Inferior parietal cortex (tissue), 1 donor: ENCODE measurements around the gene ENTPD6.
"Not testable (repeated sequence)": the region's sequence is repeated elsewhere in the genome, so short reads cannot be mapped to it uniquely, and the experiment has no call there.

Experiments used
- DNase-seq: peaks from one replicate; pipeline ENCODE4 v3.0.0-alpha.2; 2016; ENCODE audit errors: extremely low spot score

Gene ENTPD6

DNA sequence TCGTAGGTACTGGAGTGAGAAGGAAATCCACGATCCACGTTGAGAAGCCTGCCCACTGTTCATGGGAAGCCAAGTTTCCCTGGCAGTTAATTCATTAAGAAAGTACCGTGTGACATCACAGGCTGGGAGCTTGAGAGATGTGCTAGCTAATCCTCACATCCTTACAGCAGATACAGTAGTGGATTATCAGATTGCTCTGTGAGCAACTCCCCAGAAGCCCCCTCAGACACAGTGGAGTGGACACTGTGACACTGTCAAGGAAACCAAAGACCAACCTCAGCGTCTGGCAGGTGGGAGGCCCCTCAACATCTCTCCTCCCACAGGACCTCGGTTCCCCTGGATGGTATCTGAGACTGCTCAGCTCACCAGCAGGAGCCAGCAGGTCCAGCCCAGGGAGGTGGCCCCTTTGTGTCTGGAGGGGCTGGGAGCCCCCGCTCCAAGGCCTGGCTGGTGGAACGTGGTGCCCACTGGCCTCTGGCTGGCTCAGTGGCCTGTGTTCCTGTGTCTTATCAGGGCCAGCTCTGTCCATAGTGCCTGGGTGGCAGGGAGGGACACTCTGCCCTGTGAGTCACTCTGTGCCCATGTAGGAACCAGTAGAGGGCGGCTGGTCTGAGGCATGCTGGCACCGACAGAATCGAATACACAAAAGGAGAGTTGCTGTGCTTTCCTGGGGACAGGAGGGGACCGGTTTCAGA lies 59.6 kb downstream of the ENTPD6 start:
- DNase-seq = no peak

DNA sequence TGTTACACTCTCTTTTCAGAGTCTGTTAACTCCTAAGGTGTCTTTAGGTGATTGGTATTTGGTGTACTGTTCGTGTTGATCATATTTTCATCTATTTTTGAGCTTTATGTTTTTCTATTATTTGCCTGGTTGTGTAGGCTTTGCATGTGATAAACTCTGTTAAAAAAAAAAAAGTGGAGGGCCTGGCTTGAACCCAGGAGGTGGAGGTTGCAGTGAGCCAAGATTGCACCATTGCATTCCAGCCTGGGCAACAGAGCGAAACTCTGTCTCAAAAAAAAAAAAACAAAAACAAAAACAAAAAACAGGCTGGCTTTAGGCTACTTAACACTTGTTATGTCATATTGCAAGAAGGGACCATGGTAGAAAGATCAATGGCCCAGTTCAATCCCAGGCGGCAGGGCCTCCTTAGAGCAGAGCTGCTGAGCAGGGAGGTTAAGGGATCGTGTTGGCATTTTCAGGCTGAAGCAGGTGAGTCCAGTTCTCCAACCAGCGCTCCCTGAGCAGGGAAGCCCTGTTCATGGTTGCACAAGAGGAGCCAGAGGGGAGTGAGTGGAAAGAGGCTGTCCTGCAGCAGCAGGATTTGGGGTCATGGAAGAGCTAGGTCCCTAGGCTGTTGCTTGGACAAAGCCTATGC lies 60.8 kb downstream of the ENTPD6 start:
- no peak for DNase-seq

DNA sequence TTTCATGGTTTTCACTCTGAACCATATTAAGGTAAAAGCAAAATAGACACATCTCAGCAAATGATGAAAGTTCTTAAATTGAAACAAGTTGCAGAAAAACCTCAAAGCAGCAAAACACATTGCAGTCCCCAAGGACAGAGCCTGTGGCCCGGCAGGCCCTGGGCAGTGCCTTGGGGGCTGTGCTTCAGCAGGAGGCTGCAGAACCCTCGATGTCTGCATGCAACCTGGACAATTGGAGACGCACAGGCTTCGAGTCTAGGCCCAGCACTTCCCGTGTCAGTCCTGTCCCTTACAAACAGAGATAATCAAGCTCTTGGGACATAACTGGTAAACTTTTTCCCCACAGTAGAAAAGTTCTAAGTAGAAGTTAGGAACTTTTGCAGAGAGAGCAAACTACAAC lies 61.6 kb downstream of the ENTPD6 start:
- no peak for DNase-seq

DNA sequence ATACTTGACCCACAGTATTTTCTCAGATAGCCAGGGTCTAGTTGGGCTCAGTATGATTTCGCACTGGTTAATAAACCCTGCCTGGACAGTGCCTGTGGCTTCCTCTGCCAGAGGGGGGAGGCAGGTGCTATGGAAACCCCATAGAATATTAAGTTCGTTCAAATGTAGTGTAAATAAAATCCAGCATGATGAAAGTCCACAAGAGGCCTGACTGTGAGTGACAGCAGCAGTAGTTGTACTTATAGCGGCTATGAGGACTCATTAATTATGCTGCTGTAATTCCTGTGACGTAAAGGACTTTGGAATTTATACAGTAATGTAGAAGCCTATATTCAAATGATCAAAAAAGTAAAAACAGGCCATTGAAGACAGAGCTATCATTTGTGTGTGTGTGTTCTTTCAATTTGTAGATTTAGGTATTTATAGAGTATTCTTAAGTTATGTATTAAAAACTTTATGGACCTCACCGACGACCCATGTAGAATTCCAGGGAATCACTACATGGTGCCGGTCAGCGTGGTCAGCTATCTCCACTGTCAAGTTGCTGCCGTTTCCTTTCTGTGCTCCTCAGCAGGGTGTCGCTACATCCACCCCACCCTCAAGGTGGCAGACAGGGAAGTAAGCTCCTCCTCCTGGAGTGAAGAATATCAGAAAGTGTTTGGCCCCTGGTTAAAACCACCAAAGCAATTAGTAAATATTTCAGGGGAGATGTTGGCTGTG lies 62.4 kb downstream of the ENTPD6 start:
- DNase-seq = no peak

DNA sequence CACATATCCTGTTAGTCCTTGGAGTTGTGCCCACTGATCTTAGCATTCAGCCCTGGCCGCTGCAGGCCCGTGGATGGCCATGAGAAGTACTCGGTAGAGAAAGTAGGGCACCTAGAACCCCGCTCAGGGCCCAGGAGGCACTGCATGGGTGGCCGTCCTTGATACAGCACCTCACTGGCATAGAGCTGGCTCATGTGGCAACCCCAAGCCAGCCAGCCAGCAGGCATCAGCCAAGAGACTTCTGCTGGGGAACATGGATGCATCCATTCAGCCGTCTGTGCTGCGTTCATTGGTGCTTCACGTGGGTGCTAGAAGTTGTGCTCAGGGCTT lies 62.9 kb downstream of the ENTPD6 start:
- DNase-seq = no peak

DNA sequence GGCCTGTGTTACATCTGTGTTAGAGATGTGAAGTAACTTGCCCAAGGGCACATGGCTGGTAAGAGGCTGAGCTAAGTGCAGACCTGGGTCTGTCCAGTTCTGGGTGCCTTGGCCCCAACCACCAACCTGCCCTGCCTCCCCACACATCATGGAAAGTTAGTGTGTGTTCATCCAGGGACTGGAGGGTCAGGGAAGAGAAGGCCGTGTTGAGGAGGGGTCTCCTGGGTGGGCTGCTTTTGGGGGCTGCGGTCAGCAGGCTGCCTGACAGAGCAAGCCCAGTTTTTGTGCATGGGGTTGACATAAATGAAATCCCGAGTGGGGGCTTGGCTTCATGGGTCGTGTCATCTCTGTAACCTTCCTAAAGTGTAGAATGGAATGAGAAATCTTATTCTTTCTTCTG lies 63.3 kb downstream of the ENTPD6 start:
- DNase-seq = no peak

DNA sequence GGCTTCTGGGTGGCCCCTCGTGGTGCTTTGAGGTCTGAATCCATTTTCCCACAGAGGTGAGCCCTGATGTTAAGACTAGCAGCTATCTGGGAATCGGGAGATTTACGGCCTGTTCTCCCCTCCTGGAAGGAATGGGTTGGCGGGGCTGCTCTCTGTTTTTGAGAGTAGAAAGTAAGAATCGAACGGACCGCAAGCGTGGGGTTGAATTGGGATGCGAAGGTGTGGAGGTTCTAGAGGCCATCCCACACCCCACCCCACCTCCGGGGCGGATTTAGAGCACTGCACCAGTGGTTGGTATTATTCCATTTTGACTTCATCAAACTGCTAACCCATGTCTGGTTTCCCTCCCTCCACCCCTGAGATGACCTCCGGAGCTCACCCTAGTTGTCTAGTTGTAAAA lies 63.8 kb downstream of the ENTPD6 start:
- no peak for DNase-seq

DNA sequence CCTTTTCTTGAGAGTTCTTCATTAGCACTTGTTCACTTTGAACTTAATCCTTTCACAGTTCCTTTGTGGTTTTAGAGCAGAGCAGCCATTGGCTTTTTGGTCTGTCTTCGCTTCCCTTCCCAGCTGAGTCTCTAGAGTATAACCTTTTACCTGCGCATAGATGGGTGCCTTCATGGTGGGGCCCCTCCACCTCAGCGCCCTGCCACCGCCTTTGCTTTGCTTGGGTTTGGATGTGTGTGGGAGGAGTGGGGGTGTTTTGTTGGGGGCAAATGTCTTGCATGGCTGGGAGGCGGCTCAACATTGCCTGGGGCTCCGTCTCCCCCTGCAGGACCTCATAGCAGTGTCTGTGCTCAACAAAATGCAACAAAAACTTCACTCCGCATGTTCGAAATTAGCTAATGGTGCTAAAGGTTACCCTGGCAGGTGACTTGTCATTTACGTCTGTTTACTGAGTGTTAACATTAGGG lies 64.3 kb downstream of the ENTPD6 start:
- DNase-seq = no peak

DNA sequence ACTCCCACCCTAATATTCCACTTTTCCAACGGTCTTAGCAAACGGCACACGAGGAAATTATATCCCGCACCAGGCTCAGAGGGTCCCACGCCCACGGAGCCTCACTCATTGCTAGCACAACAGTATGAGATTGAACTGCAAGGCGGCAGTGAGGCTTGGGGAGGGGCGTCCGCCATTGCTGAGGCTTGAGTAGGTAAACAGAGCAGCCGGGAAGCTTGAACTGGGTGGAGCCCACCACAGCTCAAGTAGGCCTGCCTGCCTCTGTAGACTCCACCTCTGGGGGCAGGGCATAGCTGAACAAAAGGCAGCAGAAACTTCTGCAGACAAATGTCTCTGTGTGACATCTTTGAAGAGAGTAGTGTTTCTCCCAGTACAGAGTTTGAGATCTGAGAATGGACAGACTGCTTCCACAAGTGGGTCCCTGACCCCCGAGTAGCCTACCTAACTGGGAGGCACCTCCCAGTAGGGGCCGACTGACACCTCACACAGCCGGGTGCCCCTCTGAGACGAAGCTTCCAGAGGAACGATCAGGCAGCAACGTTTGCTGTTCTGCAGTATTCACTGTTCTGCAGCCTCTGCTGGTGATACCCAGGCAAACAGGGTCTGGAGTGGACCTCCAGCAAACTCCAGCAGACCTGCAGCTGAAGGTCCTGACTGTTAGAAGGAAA lies 65.4 kb downstream of the ENTPD6 start:
- not testable (repeated sequence) for DNase-seq

DNA sequence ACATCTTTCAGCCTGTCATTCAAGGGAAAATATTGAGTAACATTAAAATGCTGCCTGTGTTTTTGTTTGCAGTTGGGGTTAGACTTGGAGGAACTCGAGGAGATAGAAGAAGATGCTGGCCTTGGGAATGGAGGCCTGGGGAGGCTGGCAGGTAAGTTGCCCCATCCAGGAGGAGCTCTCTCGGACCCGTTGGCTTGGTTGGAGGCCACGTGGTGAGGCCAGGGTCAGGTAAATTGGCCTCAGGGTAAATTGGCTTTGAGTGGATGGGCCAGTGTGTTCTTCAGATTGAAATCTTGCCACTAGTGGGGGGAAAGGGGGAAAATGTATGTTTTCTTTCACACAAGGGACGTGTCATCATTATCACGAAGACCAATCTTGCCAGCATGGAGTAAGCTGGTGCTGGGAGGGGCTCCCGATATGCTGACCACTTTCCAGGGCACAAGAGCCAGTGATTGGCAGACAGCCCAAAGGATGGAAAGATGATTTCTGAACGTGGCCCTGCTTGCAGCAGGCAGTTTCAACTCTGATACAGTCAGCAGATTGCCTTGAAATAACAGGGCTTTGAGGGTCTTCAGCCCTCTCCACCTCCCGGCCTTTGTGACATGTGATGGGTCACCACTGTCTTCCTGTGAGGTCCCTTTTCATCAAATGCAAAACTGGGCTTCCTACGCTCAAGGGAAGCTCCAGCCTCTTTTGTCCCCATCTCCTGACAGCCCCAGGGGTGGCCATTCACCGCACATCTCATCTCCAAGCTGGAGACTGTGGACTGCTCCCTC lies 73.7 kb downstream of the ENTPD6 start:
- DNase-seq = no peak

DNA sequence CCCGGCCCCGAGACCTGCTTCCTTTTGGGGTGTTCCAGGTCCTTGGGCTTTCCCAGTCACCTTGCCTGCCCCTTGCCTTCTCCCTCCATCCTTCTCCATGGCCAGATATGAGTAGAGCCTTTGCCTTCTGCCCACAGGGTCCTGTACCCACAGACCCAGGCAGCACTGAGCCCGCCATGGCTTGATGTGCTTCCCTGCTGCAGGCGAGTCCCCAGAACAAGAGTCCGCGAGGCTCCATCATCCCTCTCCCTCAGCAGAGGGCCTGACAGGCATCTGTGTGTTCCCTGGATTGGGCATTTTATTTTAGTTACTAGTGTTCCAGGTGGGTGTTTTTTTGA lies 74.3 kb downstream of the ENTPD6 start:
- DNase-seq = no peak

DNA sequence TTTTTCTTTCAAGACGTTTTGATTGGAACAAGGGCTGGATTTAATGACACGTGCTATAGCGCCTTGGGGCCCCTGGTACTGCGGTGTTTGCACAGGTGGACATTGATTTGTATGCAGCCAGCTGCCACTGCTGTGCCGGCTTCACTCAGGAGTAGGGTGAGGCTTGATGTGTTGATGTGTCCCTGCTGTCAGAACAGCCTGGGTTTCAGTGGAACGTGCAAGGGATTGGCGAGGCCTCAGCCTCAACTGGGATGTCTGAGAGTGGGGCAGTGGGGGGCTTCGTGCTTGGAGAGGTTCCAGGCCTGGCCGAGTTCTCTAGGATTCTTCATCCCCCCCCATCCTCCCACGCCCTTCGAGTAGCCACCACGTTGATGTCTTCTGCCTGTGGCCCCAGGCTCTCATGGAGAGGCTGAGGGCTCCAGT lies 75.3 kb downstream of the ENTPD6 start:
- DNase-seq = no peak

DNA sequence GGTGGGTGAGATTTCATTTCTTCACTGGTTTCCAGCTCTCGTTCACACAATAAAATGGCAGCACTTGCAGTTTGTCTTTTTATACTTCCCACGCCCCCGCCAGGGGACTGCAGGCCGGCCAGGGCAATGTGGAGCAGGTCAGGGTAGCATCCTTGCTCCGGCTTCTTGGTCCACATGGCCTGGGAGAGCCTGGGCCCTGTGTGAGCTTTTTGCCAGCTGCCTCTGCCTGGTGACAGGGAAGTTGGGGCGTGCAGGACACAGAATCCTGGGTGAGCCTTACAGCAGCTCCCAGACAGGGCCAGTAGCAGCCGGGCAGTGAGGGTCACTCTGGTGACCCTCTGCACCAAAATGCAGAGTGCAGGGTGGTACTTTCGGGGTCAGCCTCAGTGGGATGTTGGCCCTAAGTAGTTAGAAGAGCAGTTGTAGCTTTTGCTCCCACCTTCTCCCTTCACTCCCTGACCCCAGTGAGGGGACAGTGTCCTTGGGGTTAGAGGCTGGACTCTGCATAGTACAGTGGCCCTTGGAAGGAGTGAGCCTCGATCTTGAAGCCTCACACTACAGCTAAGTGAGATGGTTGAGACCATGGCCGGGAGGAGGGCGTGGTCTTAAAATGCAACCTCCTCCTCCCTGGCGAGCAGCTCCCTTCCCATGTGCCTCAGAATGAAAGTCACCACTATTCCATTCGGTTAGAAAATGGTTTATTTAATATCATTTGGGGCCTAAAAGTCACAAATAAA lies 76.1 kb downstream of the ENTPD6 start:
- DNase-seq = no peak

DNA sequence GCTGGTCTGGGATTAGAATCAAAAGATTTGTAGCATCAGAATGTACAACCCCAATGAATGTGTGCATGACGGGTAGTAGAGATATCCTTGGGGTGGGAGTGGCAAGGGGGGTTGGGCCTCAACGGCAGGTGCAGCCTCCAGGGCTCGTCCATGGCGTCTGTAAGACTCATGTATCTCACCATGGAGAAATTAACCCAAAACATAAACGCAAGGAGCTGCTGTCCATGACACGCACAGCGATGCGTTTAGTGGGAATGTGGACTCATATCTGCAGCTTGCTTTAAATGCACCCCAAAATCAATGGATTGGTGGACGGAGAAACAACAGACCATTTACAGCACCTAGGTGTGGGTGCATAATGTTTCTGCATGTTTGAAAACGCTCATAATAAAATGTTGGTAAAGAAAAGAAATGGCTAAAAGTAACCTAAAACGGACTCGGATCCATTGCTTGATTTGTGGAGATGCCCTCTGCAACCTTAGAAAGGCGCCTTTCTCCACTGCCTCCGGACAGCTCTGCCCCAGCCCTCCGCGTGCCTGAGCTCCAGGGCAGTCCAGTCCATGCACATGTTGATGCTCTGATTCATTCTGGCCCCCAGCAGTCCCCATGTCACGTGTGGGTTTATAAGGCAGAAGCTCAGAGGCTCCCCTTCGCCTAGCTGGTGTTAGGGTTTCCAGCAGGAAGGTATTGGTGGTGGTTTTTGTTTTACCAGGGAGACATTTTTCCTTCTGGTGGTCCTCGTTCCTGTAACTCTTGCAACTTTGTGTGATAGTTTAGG lies 76.9 kb downstream of the ENTPD6 start:
- DNase-seq = no peak

DNA sequence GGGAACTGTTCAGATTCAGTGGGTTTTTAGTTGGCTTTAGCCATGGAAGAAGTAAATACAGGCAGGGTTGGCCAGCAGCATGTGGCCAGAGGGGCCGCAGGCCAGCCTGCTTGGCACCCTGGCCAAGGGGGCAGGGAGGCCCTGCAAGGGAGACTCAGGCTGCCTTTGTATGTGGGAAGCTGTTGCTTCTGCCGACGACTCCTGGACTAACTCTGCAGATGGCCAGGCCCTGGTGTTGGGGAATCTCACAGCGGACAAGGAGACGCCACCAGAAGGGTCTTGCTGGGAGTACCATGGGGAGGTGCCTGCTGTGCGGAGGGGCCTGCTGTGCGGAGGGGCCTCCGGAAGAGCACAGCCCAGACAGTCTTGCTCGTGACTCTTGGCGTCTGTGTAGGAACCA lies 77.5 kb downstream of the ENTPD6 start:
- DNase-seq = no peak

DNA sequence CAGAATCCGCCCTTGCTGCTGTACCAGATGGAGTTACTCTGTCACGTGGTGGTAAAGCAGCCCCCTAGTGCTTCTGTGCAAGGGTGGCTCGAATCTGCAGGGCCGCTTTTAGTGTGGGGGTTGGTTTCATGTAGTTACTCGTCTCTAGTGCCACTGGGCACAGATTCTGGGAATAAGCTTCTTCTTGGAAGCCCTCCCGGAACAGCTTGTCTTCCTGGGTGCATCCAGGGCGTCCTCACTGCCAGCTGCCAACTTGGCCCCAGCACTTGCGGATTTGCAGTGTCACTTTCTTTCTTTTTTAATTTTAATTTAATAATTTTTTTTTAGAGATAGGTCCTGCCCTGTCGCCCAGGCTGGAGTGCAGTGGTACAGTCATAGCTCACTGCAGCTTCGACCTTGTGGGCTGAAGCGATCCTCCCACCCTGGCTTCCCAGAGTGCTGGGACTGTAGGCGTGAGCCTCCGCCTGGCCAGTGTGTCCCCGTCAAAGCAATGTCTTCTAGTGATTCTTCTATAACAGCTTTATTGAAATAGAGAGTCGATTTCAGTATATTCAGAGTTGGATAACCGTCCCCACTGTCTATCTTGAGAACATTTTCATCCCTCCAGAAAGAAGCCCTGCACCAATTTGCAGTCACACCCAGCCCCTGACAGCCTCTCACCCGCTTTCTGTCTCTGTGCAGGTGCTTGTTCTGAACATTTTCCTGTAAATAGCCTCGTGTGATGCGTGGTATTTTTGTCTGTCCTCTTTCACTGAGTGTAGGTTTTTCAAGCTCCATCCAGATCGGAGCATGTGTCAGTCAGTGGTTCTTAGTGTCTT lies 78.2 kb downstream of the ENTPD6 start:
- DNase-seq = peak; percentile 73

DNA sequence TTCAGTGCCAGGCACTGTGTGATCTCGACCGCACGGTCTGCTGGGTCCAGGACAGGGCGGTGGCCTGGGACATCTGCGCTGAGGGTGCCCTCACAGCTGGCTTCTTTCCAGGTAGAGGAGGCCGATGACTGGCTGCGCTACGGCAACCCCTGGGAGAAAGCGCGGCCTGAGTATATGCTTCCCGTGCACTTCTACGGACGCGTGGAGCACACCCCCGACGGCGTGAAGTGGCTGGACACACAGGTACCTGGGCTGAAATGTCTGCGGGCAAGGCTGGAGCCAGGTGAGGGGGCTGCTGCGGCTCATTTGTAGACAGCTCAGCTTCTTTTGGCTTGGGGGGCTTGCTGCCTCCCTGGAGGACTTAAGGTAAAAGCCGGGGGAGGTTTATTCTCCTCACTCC lies 79.0 kb downstream of the ENTPD6 start:
- no peak for DNase-seq

DNA sequence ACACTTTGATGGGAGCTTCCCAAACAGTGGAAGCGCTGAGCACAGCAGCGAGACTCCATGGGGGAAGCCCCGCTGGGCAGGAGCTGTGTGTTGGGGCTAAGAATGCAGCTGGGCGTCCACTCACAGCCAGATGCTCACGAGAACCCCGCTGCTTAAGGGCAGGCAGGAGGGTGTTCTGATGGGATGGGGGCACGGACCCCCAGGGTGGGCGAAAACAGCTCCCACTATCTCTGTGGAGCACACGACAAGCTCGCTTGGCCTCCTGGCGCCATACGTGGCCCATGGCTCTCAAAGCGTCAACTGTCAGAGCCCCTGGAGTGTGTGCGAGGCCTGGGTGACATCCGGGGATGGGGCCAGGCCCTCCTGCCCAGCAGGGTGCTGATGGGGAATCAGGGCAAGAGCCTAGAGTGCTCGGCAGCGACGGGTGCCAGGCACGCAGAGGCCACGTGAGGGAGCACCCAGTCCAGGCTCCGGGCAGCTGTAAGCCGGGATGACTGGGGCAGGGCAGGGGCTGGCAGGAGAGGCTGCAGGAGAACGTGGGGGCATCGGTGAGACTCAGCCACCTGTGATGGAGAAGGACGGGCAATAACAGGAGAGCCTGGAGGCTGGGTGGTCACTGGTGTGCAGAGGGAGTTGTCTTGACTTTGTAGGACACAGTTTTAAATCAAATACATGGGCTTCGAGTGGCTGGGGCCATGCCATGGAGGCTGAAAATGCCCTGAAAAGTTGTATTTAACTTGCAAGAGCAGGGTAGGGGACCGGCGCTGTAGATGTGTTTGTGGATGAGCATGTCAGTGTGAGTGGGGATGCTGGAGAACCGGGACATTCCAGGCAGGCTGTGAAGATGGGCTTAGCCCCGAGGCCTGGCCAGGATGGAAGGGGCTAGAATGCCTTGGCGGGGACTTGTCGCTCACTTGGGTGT lies 79.6 kb downstream of the ENTPD6 start:
- DNase-seq = no peak
